IMR-90 (cell line): ENCODE measurements around the gene FN3KRP. TPM values are rescaled to one million over a fixed set of nuclear protein-coding genes. Genes with fewer than 3 reads are reported as not detected.

Experiments
- ATAC-seq: fragments of 200-7000 bp; cut with Tn5 transposase; 2 replicates; pipeline ENCODE4 v1.9.1; 2020; ENCODE audit warnings: low read depth, mild to moderate bottlenecking, moderate library complexity
- BruUV-seq: library from RNA; stranded (reverse); fragments of 400-500 nt; replicated peaks from 2 replicates; lab custom pipeline; 2021; lab: Mats Ljungman, UMichigan
- CTCF ChIA-PET: fragments of 300-600 bp; formaldehyde crosslinking; extraction: SDS; loops from one replicate; lab custom pipeline; 2021; ENCODE audit warnings: antibody characterized with exemption; lab: Yijun Ruan, JAX
- POLR2A ChIA-PET: fragments of 300-600 bp; sonication (Branson Sonifier 250); formaldehyde crosslinking; loops from one replicate; lab custom pipeline; 2022; ENCODE audit warnings: antibody characterized with exemption; ENCODE audit not compliant: unreplicated experiment; lab: Charles Lee
- DNase-seq: peaks from one replicate; pipeline ENCODE4 v3.0.0; 2013
- H2AFZ ChIP-seq: replicated peaks from 2 replicates; pipeline ENCODE3; 2013; ENCODE audit warnings: low read length, mild to moderate bottlenecking; ENCODE audit not compliant: poor library complexity
- H2AK5ac ChIP-seq: 2 replicates; pipeline ENCODE4 v1.6.1; 2013; ENCODE audit warnings: low read depth, low read length, inconsistent platforms
- H2AK9ac ChIP-seq: replicated peaks from 2 replicates; pipeline ENCODE3; 2013; ENCODE audit warnings: mild to moderate bottlenecking, low read depth, low read length, moderate library complexity; ENCODE audit not compliant: poor library complexity
- H2BK120ac ChIP-seq: 2 replicates; pipeline ENCODE4 v1.6.1; 2013; ENCODE audit warnings: low read depth, low read length, inconsistent platforms
- H2BK15ac ChIP-seq: 3 replicates; pipeline ENCODE4 v1.6.1; 2013; ENCODE audit warnings: low read depth, low read length, inconsistent platforms
- H2BK20ac ChIP-seq: 2 replicates; pipeline ENCODE4 v1.6.1; 2013; ENCODE audit warnings: low read depth, mild to moderate bottlenecking, inconsistent platforms, low read length, moderate library complexity
- H2BK5ac ChIP-seq: 2 replicates; pipeline ENCODE4 v1.6.1; 2013; ENCODE audit warnings: mild to moderate bottlenecking, low read depth, low read length, inconsistent platforms; ENCODE audit not compliant: poor library complexity, severe bottlenecking
- H3K14ac ChIP-seq: replicated peaks from 2 replicates; pipeline ENCODE4 v1.6.1; 2013; ENCODE audit warnings: low read depth, low read length, inconsistent platforms
- H3K18ac ChIP-seq: 2 replicates; pipeline ENCODE4 v1.6.1; 2013; ENCODE audit warnings: low read depth, low read length, control low read depth
- H3K23ac ChIP-seq: 2 replicates; pipeline ENCODE4 v1.6.1; 2013; ENCODE audit warnings: low read depth, low read length, inconsistent platforms
- H3K27ac ChIP-seq: 2 replicates; pipeline ENCODE4 v1.5.1; 2013; ENCODE audit warnings: mild to moderate bottlenecking, control low read depth, low read length; ENCODE audit not compliant: insufficient read depth
- H3K27me3 ChIP-seq: 2 replicates; pipeline ENCODE4 v1.6.1; 2013; ENCODE audit warnings: low read length; ENCODE audit not compliant: control insufficient read depth, insufficient read depth
- H3K36me3 ChIP-seq: 2 replicates; pipeline ENCODE4 v1.6.1; 2013; ENCODE audit warnings: low read length, mixed read lengths; ENCODE audit not compliant: control insufficient read depth, insufficient read depth
- H3K4ac ChIP-seq: 2 replicates; pipeline ENCODE4 v1.6.1; 2013; ENCODE audit warnings: low read depth, low read length, inconsistent platforms
- H3K4me1 ChIP-seq: 2 replicates; pipeline ENCODE4 v1.6.1; 2013; ENCODE audit warnings: low read length, mixed read lengths; ENCODE audit not compliant: control insufficient read depth, insufficient read depth
- H3K4me2 ChIP-seq: 2 replicates; pipeline ENCODE4 v1.6.1; 2013; ENCODE audit warnings: low read depth, mild to moderate bottlenecking, control low read depth, low read length, moderate library complexity
- H3K4me3 ChIP-seq: 2 replicates; pipeline ENCODE4 v1.5.1; 2013; ENCODE audit warnings: low read depth, mild to moderate bottlenecking, control low read depth, low read length, moderate library complexity; ENCODE audit not compliant: insufficient read depth
- H3K56ac ChIP-seq: 2 replicates; pipeline ENCODE4 v1.6.1; 2013; ENCODE audit warnings: low read length, inconsistent platforms; ENCODE audit not compliant: insufficient read depth; ENCODE audit errors: extremely low read depth
- H3K79me1 ChIP-seq, 2 experiments: 2 replicates each; pipeline ENCODE4 v1.6.1; 2013; ENCODE audit warnings: low read length in 2 of 2, inconsistent platforms in 1 of 2, low read depth in 1 of 2
- H3K9ac ChIP-seq: 2 replicates; pipeline ENCODE4 v1.6.1; 2013; ENCODE audit warnings: low read depth, low read length, control low read depth
- H3K9me1 ChIP-seq: 2 replicates; pipeline ENCODE4 v1.6.1; 2013; ENCODE audit warnings: low read length, inconsistent platforms; ENCODE audit not compliant: insufficient read depth
- H3K9me3 ChIP-seq: 2 replicates; pipeline ENCODE4 v1.6.1; 2013; ENCODE audit warnings: low read length; ENCODE audit not compliant: control insufficient read depth, insufficient read depth
- H4K20me1 ChIP-seq: 2 replicates; pipeline ENCODE4 v1.6.1; 2013; ENCODE audit warnings: low read length, inconsistent platforms; ENCODE audit not compliant: insufficient read depth
- H4K5ac ChIP-seq: 2 replicates; pipeline ENCODE4 v1.6.1; 2013; ENCODE audit warnings: mild to moderate bottlenecking, low read depth, low read length, control low read depth
- H4K8ac ChIP-seq, 2 experiments: 2 replicates each; pipeline ENCODE4 v1.6.1; 2013; ENCODE audit warnings: low read depth in 2 of 2, low read length in 2 of 2, control low read depth in 1 of 2, inconsistent platforms in 1 of 2
- H4K91ac ChIP-seq: 2 replicates; pipeline ENCODE4 v1.6.1; 2013; ENCODE audit warnings: low read depth, low read length, inconsistent platforms; ENCODE audit not compliant: insufficient read depth
- CEBPB ChIP-seq: IDR thresholded peaks from 2 replicates; pipeline ENCODE4 v1.6.1; 2012; ENCODE audit warnings: low read depth, low read length, improper control_type of control experiment
- CHD1 ChIP-seq: IDR thresholded peaks from 2 replicates; pipeline ENCODE4 v1.6.1; 2012; ENCODE audit warnings: low read depth, low read length, improper control_type of control experiment
- MXI1 ChIP-seq: IDR thresholded peaks from 2 replicates; pipeline ENCODE4 v1.6.1; 2012; ENCODE audit warnings: low read depth, mild to moderate bottlenecking, low read length, moderate library complexity, borderline replicate concordance
- RAD21 ChIP-seq: IDR thresholded peaks from 2 replicates; pipeline ENCODE4 v1.6.1; 2012; ENCODE audit warnings: low read length, improper control_type of control experiment
- RCOR1 ChIP-seq: IDR thresholded peaks from 2 replicates; pipeline ENCODE4 v1.6.1; 2012; ENCODE audit warnings: mild to moderate bottlenecking, low read length, improper control_type of control experiment; ENCODE audit not compliant: insufficient replicate concordance
- WGBS, 2 experiments: methylation state at CpG; one replicate each; pipeline versions ENCODE4 v1.1.5 to v1.1.7; 2013; ENCODE audit warnings: missing lambda C conversion rate in 2 of 2; ENCODE audit not compliant: insufficient read length in 1 of 2; ENCODE audit errors: extremely low coverage in 2 of 2; 5-methylcytosine and 5-hydroxymethylcytosine counted together
- dilution Hi-C: fragments of 300-500 bp; cut with HindIII; formaldehyde crosslinking; loops from one replicate; pipeline ENCODE4 v1.14.3; 2018; ENCODE audit warnings: low sequenced_read_pairs; ENCODE audit not compliant: unreplicated experiment
- in situ Hi-C: fragments of 300-500 bp; cut with MboI; formaldehyde crosslinking; loops from 3 replicates; pipeline ENCODE4 v1.14.3; 2019; ENCODE audit warnings: low sequenced_read_pairs, inconsistent platforms, mixed read lengths
- intact Hi-C: fragments of 100-400 bp; cut with micrococcal nuclease; formaldehyde crosslinking; loops from 2 replicates; pipeline ENCODE4 v1.10.0; 2022
- polyA plus RNA-seq, 3 experiments: library from polyadenylated mRNA; depleted of rRNA; stranded (reverse); fragments of >200 nt; gene quantifications; 2 replicates each; pipeline ENCODE4 v1.2.3, GENCODE V29; 2012; ENCODE audit warnings: low replicate concordance in 1 of 3
- total RNA-seq: library from RNA; depleted of rRNA; stranded (reverse); fragments of >200 nt; gene quantifications from 2 replicates; pipeline ENCODE4 v1.2.3, GENCODE V29; 2012

FN3KRP gene
- total and polyA plus RNA-seq, 2 of the 4 experiments (the other 2 are of a cell fraction), result 18.6 to 20.3 TPM

DNA sequence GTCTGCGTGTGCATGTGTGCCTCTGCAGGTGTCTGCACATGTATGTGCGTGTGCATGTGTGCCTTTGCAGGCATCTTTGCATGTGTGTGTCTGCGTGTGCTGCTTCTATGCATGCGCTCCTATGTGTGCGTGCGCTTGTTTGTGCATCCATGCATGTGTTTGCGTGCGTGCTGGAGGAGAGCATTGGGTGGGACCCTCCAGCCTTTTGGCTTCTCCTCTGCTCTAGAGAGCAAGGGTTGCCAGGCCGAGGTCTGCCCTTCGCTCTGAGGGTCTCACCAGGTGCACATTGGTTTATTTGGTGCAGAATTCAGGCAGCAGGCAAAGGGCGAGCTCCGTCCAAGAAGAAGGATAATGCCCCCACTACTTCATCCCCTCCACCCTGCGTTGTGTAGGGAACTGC, 17.0 kb upstream of the FN3KRP start:
- no peak overlapping the region for H3K9ac ChIP-seq
- in situ Hi-C loops, result no loop called here
- TF ChIP-seq MXI1 (no peak), RCOR1 (no peak), RAD21 (no peak), CHD1 (no peak), CEBPB (no peak)
- no peak overlapping the region for H3K4me3 ChIP-seq
- no peak overlapping the region for H2AFZ ChIP-seq
- no peak overlapping the region for H3K18ac ChIP-seq
- no peaks in the 10 kb centered on the region for H4K20me1 ChIP-seq
- H3K4me2 ChIP-seq, result peak overlapping the region; percentile 91
- H3K23ac ChIP-seq, result peak overlapping the region; percentile 80; the same call in 1 of the 2 replicates
- no peak overlapping the region for H2BK20ac ChIP-seq
- peaks cover 5% of the 10 kb centered on the region for H3K9me1 ChIP-seq
- H2AK5ac ChIP-seq, result no peak overlapping the region
- ChIA-PET CTCF (no interaction called here), POLR2A (no interaction called here)
- ATAC-seq (no peak), DNase-seq (no peak)
- H2BK5ac ChIP-seq, result no peak overlapping the region
- H2BK120ac ChIP-seq, result no peak overlapping the region
- H3K4me1 ChIP-seq, result peaks cover 6% of the 10 kb centered on the region; the same call in 1 of the 2 replicates
- BruUV-seq, result no TSS peak
- H3K56ac ChIP-seq, result no peak overlapping the region
- intact Hi-C loops, result loop anchor here (2.0 kb wide), 1 partner anchor 53 kb away; the partner anchor contains the start of gene TBCD
- H3K36me3 ChIP-seq, result no peaks in the 10 kb centered on the region
- H4K8ac ChIP-seq, result no peak overlapping the region
- no peak overlapping the region for H2AK9ac ChIP-seq
- H3K27ac ChIP-seq, result no peak overlapping the region
- dilution Hi-C loops, result no loop called here
- no peak overlapping the region for H3K4ac ChIP-seq
- H2BK15ac ChIP-seq, result no peak overlapping the region
- peaks cover 1% of the 10 kb centered on the region; the same call in 1 of the 2 replicates for H3K9me3 ChIP-seq
- WGBS, 2 experiments, result 83% methylated on average over 7 of the region's 13 CpGs; no CpG with 5 or more reads in 1 of the 2 experiments
- no peak overlapping the region for H3K14ac ChIP-seq
- no peak overlapping the region for H4K91ac ChIP-seq
- no peak overlapping the region for H4K5ac ChIP-seq
- peaks cover 0 to 1% of the 10 kb centered on the region in 2 experiments; a peak in 2 of 4 replicates for H3K79me1 ChIP-seq
- peaks cover 4% of the 10 kb centered on the region; the same call in 1 of the 2 replicates for H3K27me3 ChIP-seq
